ENCODE results near the gene GRAMD2A.

- TF ChIP-seq CTCF (IDR thresholded peaks at IDR 0.05; ENCODE audit: poor library complexity) (no peak), EZH2phosphoT487 (IDR thresholded peaks at IDR 0.05; ENCODE audit: low read depth, severe bottlenecking, unreplicated experiment) (no peak), EZH2 (IDR thresholded peaks at IDR 0.05; ENCODE audit: borderline replicate concordance) (no peak)
These were observed 45.3 kb upstream of the GRAMD2A start for GRCh38 chr15:72242775-72243370.
